GM12801 (cell line): ENCODE measurements around the gene TXNDC15.

Experiments used
- CTCF ChIP-seq: IDR thresholded peaks from one replicate; pipeline ENCODE4 v1.5.1; 2011; ENCODE audit warnings: control low read depth; ENCODE audit not compliant: insufficient read length; ENCODE audit errors: extremely low read depth

Gene TXNDC15

GRCh38 chr5:134873494-134873893 is 677 bp upstream of the TXNDC15 start:
- TF ChIP-seq CTCF = no peak

GRCh38 chr5:134874831-134875655 is 872 bp downstream of the TXNDC15 start:
- no peak for TF ChIP-seq CTCF

GRCh38 chr5:134877159-134877558 is 3.0 kb downstream of the TXNDC15 start:
- no peak for TF ChIP-seq CTCF

GRCh38 chr5:134878403-134878802 is 4.2 kb downstream of the TXNDC15 start:
- TF ChIP-seq CTCF = no peak

GRCh38 chr5:134879456-134879855 is 5.3 kb downstream of the TXNDC15 start:
- no peak for TF ChIP-seq CTCF

- no peak for TF ChIP-seq CTCF
Observed at GRCh38 chr5:134887593-134888159, 13.5 kb downstream of the TXNDC15 start.

GRCh38 chr5:134889335-134889734 is 15.2 kb downstream of the TXNDC15 start:
- no peak for TF ChIP-seq CTCF
